Kidney (tissue), 14 donors: Measurements from ENCODE around the gene MED27. TPM values are rescaled to one million over a fixed set of nuclear protein-coding genes. Genes with fewer than 3 reads are reported as not detected.

Experiments
- DNase-seq, 5 donors: peaks; one replicate each; pipeline ENCODE4 v3.0.0-alpha.2; 2013 to 2020
- FAIRE-seq: peaks from 2 replicates; lab custom pipeline; 2012; peaks lifted over from hg19 to GRCh38; lab: Jason Lieb, UNC
- H3K27ac ChIP-seq, 2 donors: one replicate each; pipeline ENCODE4 v1.7.0; 2013; ENCODE audit warnings: low read depth in 2 of 2, low read length in 2 of 2, inconsistent platforms in 1 of 2
- H3K27me3 ChIP-seq: one replicate; pipeline ENCODE4 v1.7.1; 2013; ENCODE audit warnings: low read length, inconsistent platforms; ENCODE audit not compliant: control insufficient read depth, insufficient read depth
- H3K36me3 ChIP-seq, 3 donors: one replicate each; pipeline versions ENCODE4 v1.7.0 to v1.7.1; 2013; ENCODE audit warnings: low read length in 3 of 3, control low read depth in 1 of 3, inconsistent platforms in 1 of 3; ENCODE audit not compliant: insufficient read depth in 3 of 3, control insufficient read depth in 2 of 3
- H3K4me1 ChIP-seq, 3 donors: one replicate each; pipeline versions ENCODE4 v1.7.0 to v1.7.1; 2013; ENCODE audit warnings: low read length in 3 of 3, inconsistent platforms in 1 of 3, low read depth in 1 of 3; ENCODE audit not compliant: control insufficient read depth in 2 of 3, insufficient read depth in 2 of 3
- H3K4me3 ChIP-seq, 3 donors: one replicate each; pipeline versions ENCODE4 v1.7.0 to v1.8.1; 2013; ENCODE audit warnings: low read length in 3 of 3, control low read depth in 1 of 3, inconsistent platforms in 1 of 3
- H3K9ac ChIP-seq, 3 donors: one replicate each; pipeline versions ENCODE4 v1.7.0 to v1.7.1; 2013; ENCODE audit warnings: low read length in 3 of 3, control low read depth in 1 of 3, inconsistent platforms in 1 of 3
- H3K9me3 ChIP-seq, 3 donors: one replicate each; pipeline versions ENCODE4 v1.7.0 to v1.7.1; 2013; ENCODE audit warnings: low read length in 3 of 3, control low read depth in 1 of 3, inconsistent platforms in 1 of 3; ENCODE audit not compliant: control insufficient read depth in 2 of 3, insufficient read depth in 1 of 3
- CTCF ChIP-seq: IDR thresholded peaks from 3 replicates; pipeline ENCODE4 v1.5.1; 2012; ENCODE audit warnings: mild to moderate bottlenecking, moderate library complexity, borderline replicate concordance; ENCODE audit not compliant: insufficient read depth; ENCODE audit errors: extremely low read depth
- intact Hi-C: fragments of 100-400 bp; cut with DNase I; formaldehyde crosslinking; loops from one replicate; pipeline ENCODE4 v1.11.1; 2022
- polyA plus RNA-seq: library from polyadenylated mRNA; stranded (reverse); fragments of 350-450 nt; fragmentation: Illumina TruSeq; extraction: RNeasy Lipid Tissue Mini Kit (QIAGEN cat#74804); gene quantifications from one replicate; pipeline ENCODE4 v1.2.3, GENCODE V29; 2014; ENCODE audit warnings: low read depth, low replicate concordance; ENCODE audit not compliant: insufficient read depth
- total RNA-seq: library from RNA; stranded (reverse); fragmentation: NEBNext Ultra II Directional; extraction: Animal tissue kit (Norgen Biotek cat#: 25700); gene quantifications from one replicate; pipeline ENCODE4 v1.2.1, GENCODE V29; 2021
- donor health status: control.
- donor health status: control.
- donor health status: control.
- donor health status: control.
- donor health status: control.
- donor health status: DM: yes; HTN: yes; CAD: no.
- donor health status: Normal renal cell carcinoma (clear cell type).

The MED27 gene
- total and polyA plus RNA-seq, 2 donors from 2014 or later: 15.9 to 23.1 TPM

GRCh38 chr9:132019702-132020101, 60.0 kb downstream of the MED27 start:
- no peak for TF ChIP-seq CTCF

GRCh38 chr9:132018957-132019405, 60.7 kb downstream of the MED27 start:
- DNase-seq (no peak), FAIRE-seq (no peak)
- H3K36me3 ChIP-seq: no peaks in the 10 kb centered on the region
- H3K27ac ChIP-seq: no peak overlapping the region
- H3K4me1 ChIP-seq: peaks cover 0 to 7% (median 0%) of the 10 kb centered on the region in 3 donors
- no peak for TF ChIP-seq CTCF
- no peaks in the 10 kb centered on the region for H3K27me3 ChIP-seq
- no peak overlapping the region for H3K4me3 ChIP-seq
- intact Hi-C loops: no loop called here
- H3K9ac ChIP-seq: no peak overlapping the region
- H3K9me3 ChIP-seq: no peaks in the 10 kb centered on the region

More at GRCh38 chr9:132019702-132020101, 60.0 kb downstream of the MED27 start:
- DNase-seq (no peak), FAIRE-seq (no peak)
- Histone ChIP-seq H3K36me3 (no peaks in the 10 kb centered on the region), H3K27ac (no peak overlapping the region), H3K9ac (no peak overlapping the region), H3K4me3 (no peak overlapping the region), H3K4me1 (peaks cover 0 to 7% (median 0%) of the 10 kb centered on the region in 3 donors), H3K9me3 (no peaks in the 10 kb centered on the region), H3K27me3 (no peaks in the 10 kb centered on the region)
- intact Hi-C loops: no loop called here

GRCh38 chr9:132016456-132016855, 63.2 kb downstream of the MED27 start:
- no peaks in the 10 kb centered on the region for H3K9me3 ChIP-seq
- FAIRE-seq: no peak
- no peak for DNase-seq
- H3K36me3 ChIP-seq: peaks cover 0 to 7% (median 4%) of the 10 kb centered on the region in 3 donors
- no peak overlapping the region for H3K9ac ChIP-seq
- H3K27ac ChIP-seq: no peak overlapping the region
- H3K27me3 ChIP-seq: no peaks in the 10 kb centered on the region
- intact Hi-C loops: no loop called here
- H3K4me1 ChIP-seq: peaks cover 0 to 7% (median 0%) of the 10 kb centered on the region in 3 donors
- no peak overlapping the region for H3K4me3 ChIP-seq
- no peak for TF ChIP-seq CTCF

GRCh38 chr9:132015866-132016265, 63.8 kb downstream of the MED27 start:
- H3K4me1 ChIP-seq: peaks cover 0 to 4% (median 0%) of the 10 kb centered on the region in 3 donors
- no peak overlapping the region for H3K27ac ChIP-seq
- H3K9ac ChIP-seq: no peak overlapping the region
- peaks cover 0 to 7% (median 4%) of the 10 kb centered on the region in 3 donors for H3K36me3 ChIP-seq
- H3K9me3 ChIP-seq: no peaks in the 10 kb centered on the region
- intact Hi-C loops: no loop called here
- H3K27me3 ChIP-seq: no peaks in the 10 kb centered on the region
- no peak overlapping the region for H3K4me3 ChIP-seq
- FAIRE-seq: no peak
- TF ChIP-seq CTCF: no peak
- no peak for DNase-seq
